A549 (cell line): ENCODE data around the gene NRM.

Source experiments
- MAX ChIP-seq: IDR thresholded peaks from 2 replicates; pipeline ENCODE4 v1.6.1; 2012
- NR3C1 ChIP-seq: fragments of >200 bp; sonication (Bioruptor Twin); formaldehyde crosslinking; IDR thresholded peaks from 3 replicates; pipeline ENCODE4 v1.6.1; 2017
- POLR2A ChIP-seq: IDR thresholded peaks from 2 replicates; pipeline ENCODE4 v1.6.1; 2012; ENCODE audit warnings: mild to moderate bottlenecking, low read length
- USF2 ChIP-seq: fragments of 450-650 bp; IDR thresholded peaks from 2 replicates; pipeline ENCODE4 v1.6.1; 2014; ENCODE audit warnings: antibody characterized with exemption
- TF ChIP-seq, protein P1 (sequence below): fragments of >200 bp; sonication (Bioruptor Twin); formaldehyde crosslinking; IDR thresholded peaks from 3 replicates; pipeline ENCODE4 v1.5.1; 2016

- TF ChIP-seq POLR2A: no peak
- TF ChIP-seq USF2: no peak
- TF ChIP-seq MAX: peak; percentile 45; the same call in 1 of the 2 replicates
- TF ChIP-seq NR3C1: no peak
- TF ChIP-seq, protein P1, sequence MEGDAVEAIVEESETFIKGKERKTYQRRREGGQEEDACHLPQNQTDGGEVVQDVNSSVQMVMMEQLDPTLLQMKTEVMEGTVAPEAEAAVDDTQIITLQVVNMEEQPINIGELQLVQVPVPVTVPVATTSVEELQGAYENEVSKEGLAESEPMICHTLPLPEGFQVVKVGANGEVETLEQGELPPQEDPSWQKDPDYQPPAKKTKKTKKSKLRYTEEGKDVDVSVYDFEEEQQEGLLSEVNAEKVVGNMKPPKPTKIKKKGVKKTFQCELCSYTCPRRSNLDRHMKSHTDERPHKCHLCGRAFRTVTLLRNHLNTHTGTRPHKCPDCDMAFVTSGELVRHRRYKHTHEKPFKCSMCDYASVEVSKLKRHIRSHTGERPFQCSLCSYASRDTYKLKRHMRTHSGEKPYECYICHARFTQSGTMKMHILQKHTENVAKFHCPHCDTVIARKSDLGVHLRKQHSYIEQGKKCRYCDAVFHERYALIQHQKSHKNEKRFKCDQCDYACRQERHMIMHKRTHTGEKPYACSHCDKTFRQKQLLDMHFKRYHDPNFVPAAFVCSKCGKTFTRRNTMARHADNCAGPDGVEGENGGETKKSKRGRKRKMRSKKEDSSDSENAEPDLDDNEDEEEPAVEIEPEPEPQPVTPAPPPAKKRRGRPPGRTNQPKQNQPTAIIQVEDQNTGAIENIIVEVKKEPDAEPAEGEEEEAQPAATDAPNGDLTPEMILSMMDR: no peak
These were observed 16.6 kb upstream of the NRM start for GRCh38 chr6:30707281-30707850.
